Osteocyte (in vitro differentiated cells): Measurements from ENCODE around the gene C6orf58. TPM values are rescaled to one million over a fixed set of nuclear protein-coding genes. Genes with fewer than 3 reads are reported as not detected.

ENCODE experiments used
- DNase-seq: peaks from one replicate; pipeline ENCODE4 v3.0.0; 2021; ENCODE audit warnings: mixed read lengths; ENCODE audit not compliant: unreplicated experiment; ENCODE audit errors: extremely low spot score
- H3K27ac Mint-ChIP-seq: one replicate; pipeline ENCODE4 v1.8.0; 2021; ENCODE audit warnings: mild to moderate bottlenecking, mixed read lengths; ENCODE audit not compliant: unreplicated experiment
- H3K27me3 Mint-ChIP-seq: one replicate; pipeline ENCODE4 v1.8.0; 2021; ENCODE audit warnings: mixed read lengths; ENCODE audit not compliant: unreplicated experiment
- H3K36me3 Mint-ChIP-seq: one replicate; pipeline ENCODE4 v1.8.0; 2021; ENCODE audit warnings: mixed read lengths; ENCODE audit not compliant: unreplicated experiment
- H3K4me1 Mint-ChIP-seq: one replicate; pipeline ENCODE4 v1.8.0; 2021; ENCODE audit warnings: mixed read lengths; ENCODE audit not compliant: unreplicated experiment
- H3K4me3 Mint-ChIP-seq: one replicate; pipeline ENCODE4 v1.8.0; 2021; ENCODE audit warnings: mild to moderate bottlenecking, moderate library complexity, mixed read lengths; ENCODE audit not compliant: unreplicated experiment
- H3K9me3 Mint-ChIP-seq: one replicate; pipeline ENCODE4 v1.8.0; 2021; ENCODE audit warnings: mixed read lengths; ENCODE audit not compliant: unreplicated experiment
- CTCF ChIP-seq: fragments of 200-600 bp; sonication (generic); IDR thresholded peaks from 2 replicates; pipeline ENCODE4 v1.5.0; 2021; ENCODE audit warnings: antibody characterized with exemption, mild to moderate bottlenecking, moderate library complexity
- long read RNA-seq: library from polyadenylated mRNA; unstranded; transcript quantifications from one replicate; pipeline ENCODE4 v2.0.0, GENCODE V29; 2021
- total RNA-seq: library from RNA; stranded (reverse); gene quantifications from 2 replicates; pipeline ENCODE4 v1.2.1, GENCODE V29; 2021

Gene C6orf58
- 0.73 TPM in 1 of 2 replicates, not detected in the other for total RNA-seq
- long read RNA-seq: 0 reads

GRCh38 chr6:127576874-127577273, at the start of gene C6orf58:
Gene C6orf58 (plus strand): TSS chr6:127577174. CDS start chr6:127577186, 12 bp downstream.
- Mint-ChIP-seq H3K4me1 (no peaks in the 10 kb centered on the region), H3K36me3 (no peaks in the 10 kb centered on the region), H3K9me3 (no peaks in the 10 kb centered on the region), H3K27ac (no peak within 1 kb of the TSS), H3K27me3 (no peaks in the 10 kb centered on the region), H3K4me3 (no peak within 1 kb of the TSS)
- TF ChIP-seq CTCF: no peak
- no peak for DNase-seq

GRCh38 chr6:127533011-127533410, 44.0 kb upstream of the C6orf58 start:
- Mint-ChIP-seq H3K27me3 (peaks cover 38% of the 10 kb centered on the region), H3K9me3 (no peaks in the 10 kb centered on the region), H3K4me1 (no peaks in the 10 kb centered on the region), H3K4me3 (no peak overlapping the region), H3K27ac (no peak overlapping the region), H3K36me3 (no peaks in the 10 kb centered on the region)
- no peak for TF ChIP-seq CTCF
- no peak for DNase-seq

- H3K27ac Mint-ChIP-seq: no peak overlapping the region
- no peaks in the 10 kb centered on the region for H3K4me1 Mint-ChIP-seq
- no peaks in the 10 kb centered on the region for H3K36me3 Mint-ChIP-seq
- no peak for DNase-seq
- H3K4me3 Mint-ChIP-seq: no peak overlapping the region
- no peaks in the 10 kb centered on the region for H3K9me3 Mint-ChIP-seq
- H3K27me3 Mint-ChIP-seq: peaks cover 39% of the 10 kb centered on the region
- no peak for TF ChIP-seq CTCF
These were observed 43.2 kb upstream of the C6orf58 start for GRCh38 chr6:127533736-127534135.

- no peaks in the 10 kb centered on the region for H3K36me3 Mint-ChIP-seq
- no peak for TF ChIP-seq CTCF
- DNase-seq: no peak
- peaks cover 46% of the 10 kb centered on the region for H3K27me3 Mint-ChIP-seq
- H3K4me3 Mint-ChIP-seq: no peak overlapping the region
- H3K4me1 Mint-ChIP-seq: no peaks in the 10 kb centered on the region
- H3K27ac Mint-ChIP-seq: no peak overlapping the region
- no peaks in the 10 kb centered on the region for H3K9me3 Mint-ChIP-seq
These were observed 38.2 kb upstream of the C6orf58 start for GRCh38 chr6:127538750-127539264.

- Mint-ChIP-seq H3K4me3 (no peak overlapping the region), H3K36me3 (no peaks in the 10 kb centered on the region), H3K27me3 (peaks cover 42% of the 10 kb centered on the region), H3K9me3 (no peaks in the 10 kb centered on the region), H3K4me1 (no peaks in the 10 kb centered on the region), H3K27ac (no peak overlapping the region)
- peak; percentile 59 for TF ChIP-seq CTCF
- no peak for DNase-seq
These were observed 37.7 kb upstream of the C6orf58 start for GRCh38 chr6:127539272-127539671.
